Trophoblast cell (in vitro differentiated cells and primary cell): ENCODE measurements around the gene KCNAB1.

Source experiments
- DNase-seq, 2 donors: peaks; one replicate each; pipeline ENCODE4 v3.0.0-alpha.2; 2016
- H2AFZ ChIP-seq: 2 replicates; pipeline ENCODE4 v1.6.1; 2013; ENCODE audit warnings: low read length, moderate library complexity, mild to moderate bottlenecking; ENCODE audit not compliant: insufficient read depth, poor library complexity
- H2AK5ac ChIP-seq: 2 replicates; pipeline ENCODE4 v1.6.1; 2013; ENCODE audit warnings: mild to moderate bottlenecking, low read length
- H2BK120ac ChIP-seq: 2 replicates; pipeline ENCODE4 v1.6.1; 2013; ENCODE audit warnings: low read length, mild to moderate bottlenecking, moderate library complexity; ENCODE audit not compliant: insufficient read depth, poor library complexity
- H2BK12ac ChIP-seq: 2 replicates; pipeline ENCODE4 v1.6.1; 2013; ENCODE audit warnings: mild to moderate bottlenecking, low read length, moderate library complexity
- H2BK5ac ChIP-seq: 2 replicates; pipeline ENCODE4 v1.6.1; 2013; ENCODE audit warnings: low read length, low read depth, moderate library complexity, mild to moderate bottlenecking; ENCODE audit not compliant: poor library complexity
- H3K14ac ChIP-seq: 2 replicates; pipeline ENCODE4 v1.6.1; 2013; ENCODE audit warnings: mild to moderate bottlenecking, low read length
- H3K18ac ChIP-seq: 2 replicates; pipeline ENCODE4 v1.6.1; 2013; ENCODE audit warnings: mild to moderate bottlenecking, low read length
- H3K23ac ChIP-seq: 2 replicates; pipeline ENCODE4 v1.6.1; 2013; ENCODE audit warnings: low read length
- H3K27ac ChIP-seq: 2 replicates; pipeline ENCODE4 v1.5.1; 2013; ENCODE audit warnings: low read depth, mild to moderate bottlenecking, inconsistent platforms, low read length, moderate library complexity
- H3K27me3 ChIP-seq: 2 replicates; pipeline ENCODE4 v1.6.1; 2013; ENCODE audit warnings: inconsistent platforms, mild to moderate bottlenecking, low read length, moderate library complexity; ENCODE audit not compliant: insufficient read depth
- H3K36me3 ChIP-seq, 2 experiments: 1 replicate in 1 of 2; 2 replicates in 1 of 2; pipeline ENCODE4 v1.6.1; 2013; ENCODE audit warnings: low read length in 2 of 2, mild to moderate bottlenecking in 2 of 2, moderate library complexity in 1 of 2; ENCODE audit not compliant: insufficient read depth in 2 of 2, control insufficient read depth in 1 of 2
- H3K4ac ChIP-seq: 2 replicates; pipeline ENCODE4 v1.6.1; 2013; ENCODE audit warnings: low read depth, mild to moderate bottlenecking, low read length, moderate library complexity
- H3K4me1 ChIP-seq, 2 experiments: 1 replicate in 1 of 2; 2 replicates in 1 of 2; pipeline ENCODE4 v1.6.1; 2013; ENCODE audit warnings: low read length in 2 of 2, mild to moderate bottlenecking in 2 of 2, moderate library complexity in 1 of 2; ENCODE audit not compliant: insufficient read depth in 2 of 2, control insufficient read depth in 1 of 2
- H3K4me2 ChIP-seq: 2 replicates; pipeline ENCODE4 v1.6.1; 2013; ENCODE audit warnings: inconsistent platforms, mild to moderate bottlenecking, low read length, moderate library complexity
- H3K4me3 ChIP-seq: 2 replicates; pipeline ENCODE4 v1.5.1; 2013; ENCODE audit warnings: mild to moderate bottlenecking, low read depth, low read length, inconsistent platforms
- H3K79me1 ChIP-seq: one replicate; pipeline ENCODE4 v1.6.1; 2013; ENCODE audit warnings: low read length
- H3K79me2 ChIP-seq: 2 replicates; pipeline ENCODE4 v1.6.1; 2013; ENCODE audit warnings: low read length, mild to moderate bottlenecking; ENCODE audit not compliant: control insufficient read depth, insufficient read depth, poor library complexity
- H3K9ac ChIP-seq: 2 replicates; pipeline ENCODE4 v1.6.1; 2013; ENCODE audit warnings: mild to moderate bottlenecking, low read length
- H3K9me3 ChIP-seq: 2 replicates; pipeline ENCODE4 v1.6.1; 2013; ENCODE audit warnings: low read depth, mild to moderate bottlenecking, control low read depth, inconsistent platforms, low read length; ENCODE audit not compliant: insufficient read depth
- H4K12ac ChIP-seq: 2 replicates; pipeline ENCODE4 v1.6.1; 2013; ENCODE audit warnings: low read depth, mild to moderate bottlenecking, low read length, moderate library complexity
- H4K8ac ChIP-seq: 2 replicates; pipeline ENCODE4 v1.6.1; 2013; ENCODE audit warnings: low read depth, mild to moderate bottlenecking, low read length, moderate library complexity
- H4K91ac ChIP-seq: one replicate; pipeline ENCODE4 v1.6.1; 2013; ENCODE audit warnings: low read depth, mild to moderate bottlenecking, low read length, moderate library complexity
- WGBS: extraction: QIAGEN DNeasy Blood & Tissue Kit; methylation state at CpG from one replicate; pipeline ENCODE4 v1.1.7; 2013; ENCODE audit warnings: missing lambda C conversion rate; ENCODE audit not compliant: insufficient read length, insufficient coverage; ENCODE audit errors: extremely low coverage; 5-methylcytosine and 5-hydroxymethylcytosine counted together

KCNAB1 gene

GRCh38 chr3:156397534-156397933 lies 277.2 kb downstream of the KCNAB1 start:
- H3K36me3 ChIP-seq, result no peaks in the 10 kb centered on the region
- no peak for DNase-seq
- H3K4me3 ChIP-seq, result no peak overlapping the region
- no peak overlapping the region for H4K91ac ChIP-seq
- H3K4ac ChIP-seq, result no peak overlapping the region
- no peaks in the 10 kb centered on the region for H3K79me2 ChIP-seq
- H3K9ac ChIP-seq, result no peak overlapping the region
- no peaks in the 10 kb centered on the region for H3K27me3 ChIP-seq
- H4K12ac ChIP-seq, result no peak overlapping the region
- no peak overlapping the region for H3K4me2 ChIP-seq
- H3K9me3 ChIP-seq, result no peaks in the 10 kb centered on the region
- H2AFZ ChIP-seq, result no peak overlapping the region
- no peak overlapping the region for H3K23ac ChIP-seq
- peaks cover 0 to 3% of the 10 kb centered on the region in 2 experiments for H3K4me1 ChIP-seq
- no peak overlapping the region for H2BK5ac ChIP-seq
- H3K27ac ChIP-seq, result no peak overlapping the region
- no peaks in the 10 kb centered on the region for H3K79me1 ChIP-seq
- no peak overlapping the region for H2BK12ac ChIP-seq
- H2AK5ac ChIP-seq, result no peak overlapping the region
- no peak overlapping the region for H3K18ac ChIP-seq
- no peak overlapping the region for H4K8ac ChIP-seq
- no peak overlapping the region for H3K14ac ChIP-seq
- no peak overlapping the region for H2BK120ac ChIP-seq

GRCh38 chr3:156400062-156400461 lies 279.7 kb downstream of the KCNAB1 start:
- Histone ChIP-seq H3K18ac (no peak overlapping the region), H3K79me2 (no peaks in the 10 kb centered on the region), H3K27ac (no peak overlapping the region), H2AFZ (no peak overlapping the region), H2BK5ac (no peak overlapping the region), H3K23ac (no peak overlapping the region), H3K79me1 (no peaks in the 10 kb centered on the region), H3K4me3 (no peak overlapping the region), H3K9ac (no peak overlapping the region), H3K14ac (no peak overlapping the region), H4K91ac (no peak overlapping the region), H2BK12ac (no peak overlapping the region), H3K4ac (no peak overlapping the region), H2AK5ac (no peak overlapping the region), H3K4me1 (no peaks in the 10 kb centered on the region), H3K36me3 (no peaks in the 10 kb centered on the region), H3K27me3 (no peaks in the 10 kb centered on the region), H2BK120ac (no peak overlapping the region), H4K8ac (no peak overlapping the region), H3K9me3 (no peaks in the 10 kb centered on the region), H4K12ac (no peak overlapping the region), H3K4me2 (no peak overlapping the region)
- no CpG with 5 or more reads among the region's 2 CpGs for WGBS
- no peak for DNase-seq

DNA sequence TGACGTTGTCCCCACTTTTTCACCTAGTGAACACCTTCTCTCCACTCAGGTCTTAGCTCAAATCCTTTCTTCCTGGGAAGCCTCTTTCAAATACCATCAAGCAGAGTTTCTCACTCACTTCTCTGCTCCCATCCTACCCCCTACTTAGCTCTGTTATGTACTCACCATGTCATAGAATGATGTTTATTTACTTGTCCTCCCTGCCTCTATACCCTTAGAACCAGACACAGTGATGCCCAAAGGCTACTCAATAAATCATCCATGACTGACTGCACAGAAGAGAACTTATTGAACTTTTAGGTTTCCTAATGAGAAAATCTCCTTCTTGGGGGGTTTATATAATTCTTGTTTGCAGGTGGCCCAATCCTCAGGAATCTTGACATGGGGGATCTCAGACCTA lies 280.4 kb downstream of the KCNAB1 start:
- no peaks in the 10 kb centered on the region for H3K27me3 ChIP-seq
- no peak overlapping the region for H3K27ac ChIP-seq
- no peak overlapping the region for H2AFZ ChIP-seq
- no peak overlapping the region for H3K4me3 ChIP-seq
- DNase-seq, result no peak
- no peak overlapping the region for H4K91ac ChIP-seq
- H3K79me1 ChIP-seq, result no peaks in the 10 kb centered on the region
- WGBS, result no CpG with 5 or more reads among the region's 1 CpG
- no peak overlapping the region for H3K9ac ChIP-seq
- no peak overlapping the region for H2AK5ac ChIP-seq
- H3K4me1 ChIP-seq, result no peaks in the 10 kb centered on the region
- H2BK120ac ChIP-seq, result no peak overlapping the region
- H3K23ac ChIP-seq, result no peak overlapping the region
- H2BK5ac ChIP-seq, result no peak overlapping the region
- H3K18ac ChIP-seq, result no peak overlapping the region
- H3K9me3 ChIP-seq, result no peaks in the 10 kb centered on the region
- H3K79me2 ChIP-seq, result no peaks in the 10 kb centered on the region
- H3K14ac ChIP-seq, result no peak overlapping the region
- H3K4me2 ChIP-seq, result no peak overlapping the region
- no peaks in the 10 kb centered on the region for H3K36me3 ChIP-seq
- H2BK12ac ChIP-seq, result no peak overlapping the region
- H4K8ac ChIP-seq, result no peak overlapping the region
- no peak overlapping the region for H3K4ac ChIP-seq
- no peak overlapping the region for H4K12ac ChIP-seq

DNA sequence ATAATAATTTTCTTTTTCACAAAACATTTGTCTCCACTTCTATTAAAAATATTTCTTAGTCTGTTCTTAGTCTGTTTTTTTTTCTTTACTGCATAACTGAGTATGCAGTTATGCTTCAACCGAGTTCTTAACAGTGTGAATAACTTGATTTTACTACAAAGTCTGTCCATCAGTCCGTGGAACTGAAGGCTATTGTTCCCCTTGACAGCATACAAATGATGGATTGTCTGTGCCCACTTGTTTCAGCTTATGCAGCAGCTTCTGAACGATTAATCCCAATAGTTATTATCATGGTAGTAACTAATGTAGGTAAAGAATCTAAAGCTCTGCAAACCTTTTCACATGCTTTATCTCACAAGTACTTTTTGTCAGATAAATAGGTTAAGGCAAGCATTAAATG lies 283.8 kb downstream of the KCNAB1 start:
- Histone ChIP-seq H3K23ac (no peak overlapping the region), H3K9ac (no peak overlapping the region), H3K4ac (no peak overlapping the region), H4K8ac (no peak overlapping the region), H4K12ac (no peak overlapping the region), H3K27ac (no peak overlapping the region), H2AFZ (no peak overlapping the region), H3K9me3 (no peaks in the 10 kb centered on the region), H2BK12ac (no peak overlapping the region), H3K4me1 (no peaks in the 10 kb centered on the region), H2BK5ac (no peak overlapping the region), H2BK120ac (no peak overlapping the region), H3K36me3 (no peaks in the 10 kb centered on the region), H3K18ac (no peak overlapping the region), H2AK5ac (no peak overlapping the region), H3K4me3 (no peak overlapping the region), H3K79me2 (no peaks in the 10 kb centered on the region), H3K4me2 (no peak overlapping the region), H3K14ac (no peak overlapping the region), H3K27me3 (no peaks in the 10 kb centered on the region), H4K91ac (no peak overlapping the region), H3K79me1 (no peaks in the 10 kb centered on the region)
- no CpG with 5 or more reads among the region's 3 CpGs for WGBS
- no peak for DNase-seq

DNA sequence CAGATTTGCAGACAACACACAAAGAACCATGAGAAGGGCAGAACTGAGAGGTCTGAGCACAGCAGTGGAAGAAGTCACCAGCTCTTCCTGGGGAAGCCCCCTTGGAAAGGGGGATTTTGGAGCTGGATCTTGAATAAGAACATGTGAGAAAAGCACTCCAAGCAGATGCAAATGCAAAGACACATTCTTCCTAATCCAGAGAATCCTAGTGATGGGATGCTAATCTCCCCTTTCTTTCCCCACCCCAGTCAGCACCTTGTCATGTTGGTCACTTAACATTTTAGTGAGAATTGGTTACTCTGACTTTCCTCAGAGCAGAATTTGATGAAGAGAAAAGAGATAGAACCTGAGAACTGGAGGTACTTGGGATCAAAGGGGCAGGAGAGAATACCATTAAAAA lies 286.0 kb downstream of the KCNAB1 start:
- no peak overlapping the region for H2AFZ ChIP-seq
- DNase-seq, result no peak
- H3K4ac ChIP-seq, result no peak overlapping the region
- no peaks in the 10 kb centered on the region for H3K79me2 ChIP-seq
- no peak overlapping the region for H2BK12ac ChIP-seq
- no peak overlapping the region for H3K18ac ChIP-seq
- H2BK120ac ChIP-seq, result no peak overlapping the region
- H4K8ac ChIP-seq, result no peak overlapping the region
- no peak overlapping the region for H3K27ac ChIP-seq
- H2BK5ac ChIP-seq, result no peak overlapping the region
- no peak overlapping the region for H2AK5ac ChIP-seq
- no peaks in the 10 kb centered on the region for H3K4me1 ChIP-seq
- H4K12ac ChIP-seq, result no peak overlapping the region
- no peaks in the 10 kb centered on the region for H3K36me3 ChIP-seq
- no peak overlapping the region for H3K14ac ChIP-seq
- H4K91ac ChIP-seq, result no peak overlapping the region
- H3K9ac ChIP-seq, result no peak overlapping the region
- no peaks in the 10 kb centered on the region for H3K79me1 ChIP-seq
- H3K4me2 ChIP-seq, result no peak overlapping the region
- no peaks in the 10 kb centered on the region for H3K9me3 ChIP-seq
- no peak overlapping the region for H3K23ac ChIP-seq
- no peaks in the 10 kb centered on the region for H3K27me3 ChIP-seq
- H3K4me3 ChIP-seq, result no peak overlapping the region
